Lower lobe of right lung (tissue), 2 donors: Measurements from ENCODE around the gene KLK15. TPM values are rescaled to one million over a fixed set of nuclear protein-coding genes. Genes with fewer than 3 reads are reported as not detected.
A peak's percentile ranks its signal among the peaks of the same experiment; 100 is the strongest.

Experiments
- ATAC-seq, 2 donors: fragments of 200-7000 bp; cut with Tn5 transposase; one replicate each; pipeline ENCODE4 v1.9.1; 2020 to 2022; ENCODE audit warnings: mild to moderate bottlenecking in 2 of 2, moderate library complexity in 2 of 2
- DNase-seq: peaks from one replicate; pipeline ENCODE4 v3.0.0-alpha.2; 2020
- H3K27ac ChIP-seq: fragments of 200-600 bp; one replicate; pipeline ENCODE4 v1.8.0; 2022
- H3K27me3 ChIP-seq: fragments of 200-600 bp; one replicate; pipeline ENCODE4 v1.8.0; 2022; ENCODE audit warnings: low read depth
- H3K36me3 ChIP-seq: fragments of 200-600 bp; one replicate; pipeline ENCODE4 v1.8.0; 2022; ENCODE audit warnings: mild to moderate bottlenecking
- H3K4me1 ChIP-seq: fragments of 200-600 bp; one replicate; pipeline ENCODE4 v1.8.0; 2022
- H3K4me3 ChIP-seq: fragments of 200-600 bp; one replicate; pipeline ENCODE4 v1.8.0; 2022; ENCODE audit warnings: mild to moderate bottlenecking
- H3K9me3 ChIP-seq: fragments of 200-600 bp; one replicate; pipeline ENCODE4 v1.8.0; 2022
- CTCF ChIP-seq: fragments of 200-600 bp; IDR thresholded peaks from one replicate; pipeline ENCODE4 v1.8.0; 2022; ENCODE audit warnings: antibody characterized with exemption, mild to moderate bottlenecking
- intact Hi-C: fragments of 100-400 bp; cut with DNase I; formaldehyde crosslinking; loops from one replicate; pipeline ENCODE4 v1.11.0; 2022
- long read RNA-seq: library from polyadenylated mRNA; unstranded; transcript quantifications from one replicate; pipeline ENCODE4 v2.0.0, GENCODE V29; 2021
- total RNA-seq: library from RNA; stranded (reverse); fragmentation: NEBNext Ultra II Directional; extraction: Animal tissue kit (Norgen Biotek cat#: 25700); gene quantifications from one replicate; pipeline ENCODE4 v1.2.1, GENCODE V29; 2021
- donor health status: DM: no; HTN: yes; CAD: no; lungs with severe emphysema.

KLK15 gene
- not detected for total RNA-seq
- long read RNA-seq, result 0 reads

- ATAC-seq (no peak), DNase-seq (no peak)
- intact Hi-C loops, result no loop called here
- no peak within 1 kb of the TSS for H3K27ac ChIP-seq
- H3K9me3 ChIP-seq, result no peaks in the 10 kb centered on the region
- H3K27me3 ChIP-seq, result peaks cover 30% of the 10 kb centered on the region
- peaks cover 11% of the 10 kb centered on the region for H3K4me1 ChIP-seq
- no peaks in the 10 kb centered on the region for H3K36me3 ChIP-seq
- TF ChIP-seq CTCF, result no peak
- H3K4me3 ChIP-seq, result no peak within 1 kb of the TSS
Observed at GRCh38 chr19:50833117-50833801, at the start of gene KLK15. KLK15 (minus strand) TSS chr19:50833574; CDS start chr19:50831492, 2,082 bp downstream.

GRCh38 chr19:50882188-50882587 is 48.8 kb upstream of the KLK15 start:
- H3K27ac ChIP-seq, result no peak overlapping the region
- H3K27me3 ChIP-seq, result peaks cover 25% of the 10 kb centered on the region
- no peaks in the 10 kb centered on the region for H3K4me1 ChIP-seq
- no peak overlapping the region for H3K4me3 ChIP-seq
- no peaks in the 10 kb centered on the region for H3K36me3 ChIP-seq
- no peaks in the 10 kb centered on the region for H3K9me3 ChIP-seq
- intact Hi-C loops, result no loop called here
- no peak for ATAC-seq
- TF ChIP-seq CTCF, result no peak
- no peak for DNase-seq

- Histone ChIP-seq H3K27ac (no peak overlapping the region), H3K9me3 (no peaks in the 10 kb centered on the region), H3K4me1 (no peaks in the 10 kb centered on the region), H3K4me3 (no peak overlapping the region), H3K36me3 (no peaks in the 10 kb centered on the region), H3K27me3 (peaks cover 31% of the 10 kb centered on the region)
- no peak for ATAC-seq
- no peak for DNase-seq
- no peak for TF ChIP-seq CTCF
- intact Hi-C loops, result no loop called here
Observed at GRCh38 chr19:50880241-50880640, 46.9 kb upstream of the KLK15 start.

GRCh38 chr19:50878851-50879250 is 45.5 kb upstream of the KLK15 start:
- intact Hi-C loops, result no loop called here
- Histone ChIP-seq H3K27ac (no peak overlapping the region), H3K4me1 (no peaks in the 10 kb centered on the region), H3K9me3 (no peaks in the 10 kb centered on the region), H3K36me3 (no peaks in the 10 kb centered on the region), H3K4me3 (no peak overlapping the region), H3K27me3 (peaks cover 39% of the 10 kb centered on the region)
- no peak for TF ChIP-seq CTCF
- DNase-seq (no peak), ATAC-seq (no peak)

GRCh38 chr19:50877338-50877737 is 44.0 kb upstream of the KLK15 start:
- ATAC-seq (peak; percentile 7 to 12), DNase-seq (no peak)
- TF ChIP-seq CTCF, result no peak
- intact Hi-C loops, result no loop called here
- Histone ChIP-seq H3K27ac (no peak overlapping the region), H3K4me1 (no peaks in the 10 kb centered on the region), H3K36me3 (no peaks in the 10 kb centered on the region), H3K4me3 (no peak overlapping the region), H3K9me3 (no peaks in the 10 kb centered on the region), H3K27me3 (peaks cover 35% of the 10 kb centered on the region)
